B cell (primary cell): ENCODE measurements around the gene SDR39U1. TPM values are rescaled to one million over a fixed set of nuclear protein-coding genes. Genes with fewer than 3 reads are reported as not detected.

Source experiments
- ATAC-seq: fragments of 200-7000 bp; cut with Tn5 transposase; one replicate; pipeline ENCODE4 v1.10.0; 2021; ENCODE audit warnings: low read depth, mild to moderate bottlenecking, moderate number of reproducible peaks, moderate library complexity
- CTCF ChIA-PET: fragments of 350-600 bp; sonication (Branson Sonifier 250); formaldehyde crosslinking; loops from one replicate; lab custom pipeline; 2021; ENCODE audit warnings: antibody characterized with exemption, inconsistent platforms; lab: Charles Lee
- POLR2A ChIA-PET: fragments of 350-600 bp; sonication (Branson Sonifier 250); formaldehyde crosslinking; loops from one replicate; lab custom pipeline; 2021; ENCODE audit warnings: antibody characterized with exemption; lab: Charles Lee
- DNase-seq: peaks from one replicate; pipeline ENCODE4 v3.0.0; 2013
- H2AFZ ChIP-seq: 2 replicates; pipeline ENCODE4 v1.6.1; 2012; ENCODE audit warnings: mild to moderate bottlenecking, low read depth, low read length; ENCODE audit not compliant: insufficient read depth, poor library complexity, severe bottlenecking
- H3K27ac ChIP-seq, 2 donors: 1 replicate in 1 of 2; 2 replicates in 1 of 2; pipeline ENCODE4 v1.5.1; 2012 to 2013; ENCODE audit warnings: low read length in 2 of 2, mild to moderate bottlenecking in 2 of 2, moderate library complexity in 1 of 2
- H3K27me3 ChIP-seq, 4 experiments: fragments of 200-600 bp in 1 of 4; sonication (generic) in 1 of 4; replicated peaks in 1 of 4; 1 replicate in 2 of 4; 2 replicates in 2 of 4; pipeline versions ENCODE4 v1.6.1 to v1.7.0; 2013 to 2016; ENCODE audit warnings: low read length in 3 of 4, mild to moderate bottlenecking in 2 of 4, mixed read lengths in 1 of 4, moderate library complexity in 1 of 4; ENCODE audit not compliant: insufficient read depth in 4 of 4, control insufficient read depth in 3 of 4; ENCODE audit errors: control extremely low read depth in 1 of 4
- H3K36me3 ChIP-seq, 2 experiments: replicated peaks in 1 of 2; 1 replicate in 1 of 2; 2 replicates in 1 of 2; pipeline versions ENCODE4 v1.6.1 to v1.7.1; 2013; ENCODE audit warnings: low read length in 1 of 2; ENCODE audit not compliant: insufficient read depth in 2 of 2, control insufficient read depth in 1 of 2; ENCODE audit errors: control extremely low read depth in 1 of 2, extremely low read depth in 1 of 2
- H3K4me1 ChIP-seq, 2 donors: fragments of 200-600 bp in 1 of 2; sonication (generic) in 1 of 2; 1 replicate in 1 of 2; 2 replicates in 1 of 2; pipeline versions ENCODE4 v1.5.1 to v1.6.1; 2013 to 2017; ENCODE audit warnings: low read length in 2 of 2; ENCODE audit not compliant: control insufficient read depth in 2 of 2, insufficient read depth in 2 of 2
- H3K4me2 ChIP-seq: replicated peaks from 2 replicates; pipeline ENCODE3; 2012; ENCODE audit warnings: mild to moderate bottlenecking, low read depth, low read length; ENCODE audit not compliant: poor library complexity, severe bottlenecking
- H3K4me3 ChIP-seq, 5 experiments: fragments of 200-600 bp in 1 of 5; sonication (generic) in 1 of 5; 1 replicate in 3 of 5; 2 replicates in 2 of 5; pipeline versions ENCODE4 v1.5.1 to v1.7.0; 2011 to 2016; ENCODE audit warnings: low read length in 4 of 5, mild to moderate bottlenecking in 4 of 5, low read depth in 2 of 5, control low read depth in 1 of 5, moderate library complexity in 1 of 5; ENCODE audit not compliant: insufficient read depth in 1 of 5; ENCODE audit errors: control extremely low read depth in 1 of 5, extremely low read depth in 1 of 5
- H3K79me2 ChIP-seq: fragments of 200-600 bp; sonication (generic); one replicate; pipeline ENCODE4 v1.6.0; 2016; ENCODE audit warnings: low read length; ENCODE audit not compliant: control insufficient read depth, insufficient read depth
- H3K9ac ChIP-seq: fragments of 200-600 bp; sonication (generic); 2 replicates; pipeline ENCODE4 v1.6.1; 2017; ENCODE audit warnings: mild to moderate bottlenecking, low read length, moderate library complexity
- H3K9me3 ChIP-seq, 3 donors: one replicate each; pipeline versions ENCODE4 v1.6.1 to v1.7.1; 2013; ENCODE audit warnings: low read length in 2 of 3; ENCODE audit not compliant: control insufficient read depth in 2 of 3, insufficient read depth in 1 of 3; ENCODE audit errors: control extremely low read depth in 1 of 3
- H4K20me1 ChIP-seq: 2 replicates; pipeline ENCODE4 v1.6.0; 2012; ENCODE audit warnings: mild to moderate bottlenecking, low read length; ENCODE audit not compliant: insufficient read depth, control insufficient read depth, poor library complexity, severe bottlenecking
- H3K27ac Mint-ChIP-seq: one replicate; pipeline ENCODE4 v1.8.0; 2021; ENCODE audit warnings: mixed read lengths
- H3K27me3 Mint-ChIP-seq: one replicate; pipeline ENCODE4 v1.8.0; 2021; ENCODE audit warnings: mixed read lengths
- H3K4me1 Mint-ChIP-seq: one replicate; pipeline ENCODE4 v1.8.0; 2021; ENCODE audit warnings: mixed read lengths
- H3K4me3 Mint-ChIP-seq: one replicate; pipeline ENCODE4 v1.8.0; 2021; ENCODE audit warnings: mixed read lengths
- H3K9me3 Mint-ChIP-seq: one replicate; pipeline ENCODE4 v1.8.0; 2022; ENCODE audit warnings: mixed read lengths; ENCODE audit not compliant: insufficient read depth
- EZH2 ChIP-seq: IDR thresholded peaks from 2 replicates; pipeline ENCODE4 v1.6.1; 2012; ENCODE audit warnings: borderline replicate concordance, low read depth, mild to moderate bottlenecking, moderate library complexity, low read length; ENCODE audit not compliant: insufficient read depth, poor library complexity, severe bottlenecking
- WGBS: methylation state at CpG from one replicate; pipeline ENCODE4 v1.1.5; 2013; ENCODE audit warnings: missing lambda C conversion rate; ENCODE audit not compliant: insufficient coverage; 5-methylcytosine and 5-hydroxymethylcytosine counted together
- intact Hi-C: fragments of 100-400 bp; cut with micrococcal nuclease; formaldehyde crosslinking; loops from one replicate; pipeline ENCODE4 v1.10.0; 2022
- polyA plus RNA-seq: library from polyadenylated mRNA; depleted of rRNA; stranded (reverse); fragments of >200 nt; gene quantifications from 2 replicates; pipeline ENCODE4 v1.2.3, GENCODE V29; 2012
- total RNA-seq, 2 donors: library from RNA; stranded (reverse); fragments of 120-200 nt in 1 of 2; gene quantifications; 1 replicate in 1 of 2; 2 replicates in 1 of 2; pipeline versions ENCODE4 v1.2.3 to v1.2.4, GENCODE V29; 2013 to 2022
- TF ChIP-seq, protein P1 (sequence below): fragments of 200-600 bp; IDR thresholded peaks from one replicate; pipeline ENCODE4 v1.8.0; 2022; ENCODE audit warnings: antibody characterized with exemption, mild to moderate bottlenecking

Gene SDR39U1
- total and polyA plus RNA-seq, 2 donors (not counting 1 experiment from before 2014, with no cell fraction given), result 126 to 247 TPM

- Histone ChIP-seq H3K36me3 (peaks cover 0 to 44% of the 10 kb centered on the region in 2 experiments), H3K9ac (peak overlapping the region; percentile 98), H3K9me3 (no peaks in the 10 kb centered on the region), H3K4me1 (peaks cover 24 to 35% of the 10 kb centered on the region in 2 donors), H3K27ac (peak overlapping the region; percentile 98 to 99), H2AFZ (peak overlapping the region; percentile 80), H4K20me1 (peaks cover 36% of the 10 kb centered on the region), H3K27me3 (no peaks in the 10 kb centered on the region), H3K79me2 (peaks cover 42% of the 10 kb centered on the region), H3K4me3 (peak overlapping the region; percentile 77 to 98 (median 96)), H3K4me2 (peak overlapping the region; percentile 95)
- CTCF ChIA-PET, result interaction anchor here (0.6 to 17.4 kb wide), 45 partner anchors 8 to 1110 kb away, joined by 3 to 650 read pairs (median 4); partner anchors contain the start of genes ADCY4, CHMP4A, CIDEB and DCAF11
- peak; percentile 89 for DNase-seq
- H3K4me1 Mint-ChIP-seq, result peaks cover 42% of the 10 kb centered on the region
- no peaks in the 10 kb centered on the region for H3K27me3 Mint-ChIP-seq
- TF ChIP-seq, protein P1, sequence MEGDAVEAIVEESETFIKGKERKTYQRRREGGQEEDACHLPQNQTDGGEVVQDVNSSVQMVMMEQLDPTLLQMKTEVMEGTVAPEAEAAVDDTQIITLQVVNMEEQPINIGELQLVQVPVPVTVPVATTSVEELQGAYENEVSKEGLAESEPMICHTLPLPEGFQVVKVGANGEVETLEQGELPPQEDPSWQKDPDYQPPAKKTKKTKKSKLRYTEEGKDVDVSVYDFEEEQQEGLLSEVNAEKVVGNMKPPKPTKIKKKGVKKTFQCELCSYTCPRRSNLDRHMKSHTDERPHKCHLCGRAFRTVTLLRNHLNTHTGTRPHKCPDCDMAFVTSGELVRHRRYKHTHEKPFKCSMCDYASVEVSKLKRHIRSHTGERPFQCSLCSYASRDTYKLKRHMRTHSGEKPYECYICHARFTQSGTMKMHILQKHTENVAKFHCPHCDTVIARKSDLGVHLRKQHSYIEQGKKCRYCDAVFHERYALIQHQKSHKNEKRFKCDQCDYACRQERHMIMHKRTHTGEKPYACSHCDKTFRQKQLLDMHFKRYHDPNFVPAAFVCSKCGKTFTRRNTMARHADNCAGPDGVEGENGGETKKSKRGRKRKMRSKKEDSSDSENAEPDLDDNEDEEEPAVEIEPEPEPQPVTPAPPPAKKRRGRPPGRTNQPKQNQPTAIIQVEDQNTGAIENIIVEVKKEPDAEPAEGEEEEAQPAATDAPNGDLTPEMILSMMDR, result no peak
- TF ChIP-seq EZH2, result no peak
- H3K9me3 Mint-ChIP-seq, result no peaks in the 10 kb centered on the region
- intact Hi-C loops, result loop anchor here (1.0 to 10.0 kb wide), 11 partner anchors 11 to 1336 kb away; partner anchors contain the start of genes ACIN1, C14orf119, CHMP4A and LTB4R
- POLR2A ChIA-PET, result interaction anchor here (0.5 to 3.8 kb wide), 24 partner anchors 11 to 875 kb away, joined by 3 to 78 read pairs (median 5); partner anchors contain the start of genes ADCY4, CHMP4A, DHRS1 and IRF9
- 16% methylated on average over 16 of the region's 19 CpGs for WGBS
- peak overlapping the region; percentile 98 for H3K27ac Mint-ChIP-seq
- peak overlapping the region; percentile 94 for H3K4me3 Mint-ChIP-seq
- ATAC-seq, result peak; percentile 62
Measured at GRCh38 chr14:24430682-24431568, 11.7 kb downstream of the SDR39U1 start.
